NCI-H345 treated with DMSO at 0.1 percent for 48 hours (cell line): ENCODE data around the gene SH2B3.
"Not testable (repeated sequence)": the region's sequence is repeated elsewhere in the genome, so short reads cannot be mapped to it uniquely, and the experiment has no call there.

Experiments used
- DNase-seq: peaks from one replicate; lab custom pipeline; 2025; ENCODE audit not compliant: unreplicated experiment; lab: John Stamatoyannopoulos, UW

SH2B3 gene

GRCh38 chr12:111386885-111387284, 18.8 kb upstream of the SH2B3 start:
- DNase-seq = no peak

- DNase-seq = no peak
These were observed 17.9 kb upstream of the SH2B3 start for GRCh38 chr12:111387747-111388323.

- DNase-seq = no peak
These were observed 16.1 kb upstream of the SH2B3 start for GRCh38 chr12:111389635-111390034.

- no peak for DNase-seq
These were observed 14.8 kb upstream of the SH2B3 start for GRCh38 chr12:111390910-111391309.

- no peak for DNase-seq
These were observed 11.9 kb upstream of the SH2B3 start for GRCh38 chr12:111393700-111394300.

GRCh38 chr12:111394480-111394879, 11.2 kb upstream of the SH2B3 start:
- DNase-seq = no peak

- no peak for DNase-seq
These were observed 10.2 kb upstream of the SH2B3 start for GRCh38 chr12:111395336-111396187.

GRCh38 chr12:111396271-111396670, 9.5 kb upstream of the SH2B3 start:
- DNase-seq = not testable (repeated sequence)

- peak; percentile 46 for DNase-seq
These were observed 8.8 kb upstream of the SH2B3 start for GRCh38 chr12:111396726-111397445.

- no peak for DNase-seq
These were observed 7.2 kb upstream of the SH2B3 start for GRCh38 chr12:111398530-111398929.

- DNase-seq = not testable (repeated sequence)
These were observed 5.8 kb upstream of the SH2B3 start for GRCh38 chr12:111399741-111400404.

- no peak for DNase-seq
These were observed 4.5 kb upstream of the SH2B3 start for GRCh38 chr12:111401167-111401605.

GRCh38 chr12:111402490-111402824, 3.3 kb upstream of the SH2B3 start:
- not testable (repeated sequence) for DNase-seq

GRCh38 chr12:111404362-111405148, 1.2 kb upstream of the SH2B3 start:
- no peak for DNase-seq

GRCh38 chr12:111405149-111405858, 419 bp upstream of the SH2B3 start:
- peak; percentile 93 for DNase-seq

GRCh38 chr12:111406474-111407376, 1.0 kb downstream of the SH2B3 start:
- no peak for DNase-seq

GRCh38 chr12:111407377-111408115, 1.8 kb downstream of the SH2B3 start:
- DNase-seq = no peak

- DNase-seq = no peak
These were observed 2.4 kb downstream of the SH2B3 start for GRCh38 chr12:111408116-111408440.
